PC-9 (cell line): ENCODE measurements around the gene THYN1. TPM values are rescaled to one million over a fixed set of nuclear protein-coding genes. Genes with fewer than 3 reads are reported as not detected.

Experiments used
- BruUV-seq: library from RNA; stranded (reverse); fragments of 400-500 nt; replicated peaks from 2 replicates; lab custom pipeline; 2021; lab: Mats Ljungman, UMichigan
- CTCF ChIA-PET: fragments of 300-600 bp; sonication (Branson Sonifier 250); formaldehyde crosslinking; loops from one replicate; lab custom pipeline; 2022; ENCODE audit warnings: antibody characterized with exemption; lab: Charles Lee
- POLR2A ChIA-PET: fragments of 300-600 bp; sonication (Branson Sonifier 250); formaldehyde crosslinking; loops from one replicate; lab custom pipeline; 2022; ENCODE audit warnings: antibody characterized with exemption; ENCODE audit not compliant: unreplicated experiment; lab: Charles Lee
- DNase-seq, 2 experiments: peaks; one replicate each; pipeline versions ENCODE4 v3.0.0 to v3.0.0-alpha.2; 2015 to 2022; ENCODE audit warnings: mixed read lengths in 1 of 2
- H2AFZ ChIP-seq: fragments of 200-600 bp; sonication (generic); 2 replicates; pipeline ENCODE4 v1.8.1; 2017; ENCODE audit warnings: antibody characterized with exemption
- H3F3A ChIP-seq: fragments of 200-600 bp; sonication (generic); 2 replicates; pipeline ENCODE4 v1.8.1; 2017; ENCODE audit warnings: antibody characterized with exemption, mild to moderate bottlenecking, low read depth; ENCODE audit not compliant: insufficient read depth
- H3K27ac ChIP-seq: fragments of 200-600 bp; sonication (generic); 2 replicates; pipeline ENCODE4 v1.6.1; 2016; ENCODE audit warnings: mixed run types
- H3K27me3 ChIP-seq: fragments of 200-600 bp; sonication (generic); 2 replicates; pipeline ENCODE4 v1.6.1; 2016; ENCODE audit warnings: low read depth, mixed run types; ENCODE audit not compliant: insufficient read depth
- H3K36me3 ChIP-seq: fragments of 200-600 bp; sonication (generic); 2 replicates; pipeline ENCODE4 v1.6.1; 2016; ENCODE audit warnings: low read depth, mixed run types
- H3K4me1 ChIP-seq: fragments of 200-600 bp; sonication (generic); replicated peaks from 2 replicates; pipeline ENCODE4 v1.6.1; 2016; ENCODE audit warnings: mixed run types; ENCODE audit not compliant: insufficient read depth
- H3K4me2 ChIP-seq: fragments of 200-600 bp; sonication (generic); 2 replicates; pipeline ENCODE4 v1.6.1; 2017; ENCODE audit warnings: mixed run types
- H3K4me3 ChIP-seq: fragments of 200-600 bp; sonication (generic); 2 replicates; pipeline ENCODE4 v1.6.1; 2016; ENCODE audit warnings: mixed run types
- H3K79me2 ChIP-seq: fragments of 200-600 bp; sonication (generic); 2 replicates; pipeline ENCODE4 v1.6.1; 2017; ENCODE audit warnings: low read depth, mixed run types
- H3K9me2 ChIP-seq: fragments of 200-600 bp; sonication (generic); 2 replicates; pipeline ENCODE4 v1.8.1; 2017; ENCODE audit warnings: mild to moderate bottlenecking; ENCODE audit not compliant: insufficient read depth
- H3K9me3 ChIP-seq: fragments of 200-600 bp; sonication (generic); 2 replicates; pipeline ENCODE4 v1.8.1; 2016; ENCODE audit warnings: low read depth; ENCODE audit not compliant: insufficient read depth
- H4K20me1 ChIP-seq: fragments of 200-600 bp; sonication (generic); 2 replicates; pipeline ENCODE4 v1.8.1; 2017; ENCODE audit not compliant: insufficient read depth
- CTCF ChIP-seq: fragments of 200-600 bp; sonication (generic); conservative IDR thresholded peaks from 2 replicates; pipeline ENCODE4 v1.6.1; 2017; ENCODE audit warnings: mixed run types, antibody characterized with exemption, mild to moderate bottlenecking, moderate library complexity
- EZH2 ChIP-seq: fragments of 200-600 bp; sonication (generic); IDR thresholded peaks from 2 replicates; pipeline ENCODE4 v1.8.0; 2017; ENCODE audit warnings: antibody characterized with exemption, low read depth
- intact Hi-C: fragments of 100-400 bp; cut with micrococcal nuclease; formaldehyde crosslinking; loops from one replicate; pipeline ENCODE4 v1.10.0; 2022; ENCODE audit not compliant: unreplicated experiment
- total RNA-seq: library from RNA; stranded (reverse); gene quantifications from 2 replicates; pipeline ENCODE4 v1.2.3, GENCODE V29; 2021

The THYN1 gene
- total RNA-seq, 1 experiment from 2014 or later = 29.8 TPM

- ChIA-PET POLR2A (no interaction called here), CTCF (no interaction called here)
- TF ChIP-seq CTCF (no peak), EZH2 (no peak)
- intact Hi-C loops = no loop called here
- no peaks in the 10 kb centered on the region for H3F3A ChIP-seq
- H3K79me2 ChIP-seq = no peaks in the 10 kb centered on the region
- H3K36me3 ChIP-seq = peaks cover 15% of the 10 kb centered on the region
- no peaks in the 10 kb centered on the region for H4K20me1 ChIP-seq
- no peaks in the 10 kb centered on the region for H3K9me3 ChIP-seq
- no peaks in the 10 kb centered on the region for H3K27me3 ChIP-seq
- H3K9me2 ChIP-seq = no peaks in the 10 kb centered on the region
- no peak overlapping the region for H2AFZ ChIP-seq
- BruUV-seq = no TSS peak
- H3K4me3 ChIP-seq = no peak overlapping the region
- H3K4me1 ChIP-seq = no peaks in the 10 kb centered on the region
- no peak for DNase-seq
- no peak overlapping the region for H3K27ac ChIP-seq
- no peak overlapping the region for H3K4me2 ChIP-seq
Measured at GRCh38 chr11:134199531-134199930, 53.6 kb downstream of the THYN1 start.

Other genes with a start within 250 kb of the THYN1 start
- gene JAM3, start 184.3 kb downstream of the THYN1 start, total RNA-seq = not detected in 2 replicates
- gene NCAPD3, start 29.4 kb downstream of the THYN1 start, total RNA-seq = 40.6 and 49.6 TPM in 2 replicates
- gene VPS26B, start 28.7 kb downstream of the THYN1 start, total RNA-seq = 28.6 and 28.8 TPM in 2 replicates
- 16.1 and 17.2 TPM in 2 replicates for gene ACAD8, start 216 bp upstream of the THYN1 start, total RNA-seq
- not detected in 2 replicates for gene GLB1L3, start 23.0 kb upstream of the THYN1 start, total RNA-seq
- gene GLB1L2, start 78.6 kb upstream of the THYN1 start, total RNA-seq = 28.8 and 32.2 TPM in 2 replicates
- gene B3GAT1, start 158.9 kb upstream of the THYN1 start, total RNA-seq = not detected in 2 replicates